Stimulated activated effector memory CD8-positive, alpha-beta T cell treated with anti-CD3 and anti-CD28 coated beads, Interleukin-12 subunit alpha, Interleukin-12 subunit beta, amount 100 ng/mL, for 72 hours (primary cell): ENCODE data around the gene TRPT1.
A peak's percentile ranks its signal among the peaks of the same experiment; 100 is the strongest.

Source experiments
- ATAC-seq: fragments of 150-1000 bp; cut with Tn5 transposase; 2 replicates; pipeline ENCODE4 v1.10.0; 2021
- DNase-seq, 2 donors: peaks; one replicate each; pipeline ENCODE4 v3.0.0; 2021 to 2022; ENCODE audit warnings: low spot score in 2 of 2
- H3K27ac Mint-ChIP-seq: one replicate; pipeline ENCODE4 v1.8.0; 2022; ENCODE audit warnings: mild to moderate bottlenecking, mixed read lengths
- H3K36me3 Mint-ChIP-seq: one replicate; pipeline ENCODE4 v1.8.0; 2022; ENCODE audit warnings: mild to moderate bottlenecking, mixed read lengths
- H3K4me1 Mint-ChIP-seq: one replicate; pipeline ENCODE4 v1.8.0; 2022; ENCODE audit warnings: mixed read lengths
- H3K4me3 Mint-ChIP-seq: one replicate; pipeline ENCODE4 v1.8.0; 2022; ENCODE audit warnings: mild to moderate bottlenecking, mixed read lengths
- H3K9me3 Mint-ChIP-seq: one replicate; pipeline ENCODE4 v1.8.0; 2022; ENCODE audit warnings: mixed read lengths

The TRPT1 gene

DNA sequence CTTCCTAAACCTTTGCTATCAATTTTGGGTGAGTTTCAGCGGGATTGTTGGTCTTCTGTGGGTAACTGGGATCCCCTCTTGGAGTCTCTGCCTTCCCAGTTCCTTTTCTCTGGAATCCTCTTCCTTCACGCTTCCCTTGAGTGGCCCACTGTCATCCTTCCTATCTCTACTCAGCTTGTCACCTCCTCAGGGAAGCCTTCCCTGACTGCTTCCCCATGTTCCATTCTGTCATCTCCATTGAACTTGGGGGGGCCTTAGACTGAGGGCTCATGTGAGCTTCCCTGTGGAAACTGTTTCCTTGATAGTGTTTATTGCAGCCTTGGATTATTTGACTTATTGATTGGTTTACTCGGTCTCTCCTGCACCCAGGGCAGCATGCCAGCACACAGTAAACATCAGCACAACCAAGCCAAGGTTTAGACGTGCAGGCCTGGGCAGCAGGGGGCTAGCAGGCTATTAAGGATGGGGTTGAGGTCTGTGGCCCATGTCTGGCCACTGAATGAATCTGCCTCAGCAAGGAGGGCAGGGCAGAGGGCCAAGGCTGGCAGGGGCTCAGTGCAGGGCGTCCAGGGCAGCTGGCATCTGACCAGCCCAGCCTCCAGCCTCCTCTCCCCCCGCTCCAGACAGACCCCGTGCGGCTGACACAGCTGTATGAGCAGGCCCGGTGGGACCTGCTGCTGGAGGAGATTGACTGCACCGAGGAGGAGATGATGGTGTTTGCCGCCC lies 7.2 kb downstream of the TRPT1 start:
- Mint-ChIP-seq H3K9me3 (no peaks in the 10 kb centered on the region), H3K4me1 (peaks cover 22% of the 10 kb centered on the region), H3K27ac (peak overlapping the region; percentile 86), H3K4me3 (no peak overlapping the region), H3K36me3 (peaks cover 30% of the 10 kb centered on the region)
- DNase-seq (no peak), ATAC-seq (no peak)

- Mint-ChIP-seq H3K27ac (no peak overlapping the region), H3K36me3 (peaks cover 11% of the 10 kb centered on the region), H3K4me1 (peaks cover 36% of the 10 kb centered on the region), H3K9me3 (no peaks in the 10 kb centered on the region), H3K4me3 (no peak overlapping the region)
- DNase-seq (no peak), ATAC-seq (no peak)
Observed at GRCh38 chr11:64216879-64217278, 9.1 kb downstream of the TRPT1 start.

- Mint-ChIP-seq H3K4me1 (peaks cover 67% of the 10 kb centered on the region), H3K27ac (peak overlapping the region; percentile 79), H3K9me3 (no peaks in the 10 kb centered on the region), H3K4me3 (no peak overlapping the region), H3K36me3 (no peaks in the 10 kb centered on the region)
- ATAC-seq: no peak
- no peak for DNase-seq
Observed at GRCh38 chr11:64211181-64211872, 14.7 kb downstream of the TRPT1 start.

DNA sequence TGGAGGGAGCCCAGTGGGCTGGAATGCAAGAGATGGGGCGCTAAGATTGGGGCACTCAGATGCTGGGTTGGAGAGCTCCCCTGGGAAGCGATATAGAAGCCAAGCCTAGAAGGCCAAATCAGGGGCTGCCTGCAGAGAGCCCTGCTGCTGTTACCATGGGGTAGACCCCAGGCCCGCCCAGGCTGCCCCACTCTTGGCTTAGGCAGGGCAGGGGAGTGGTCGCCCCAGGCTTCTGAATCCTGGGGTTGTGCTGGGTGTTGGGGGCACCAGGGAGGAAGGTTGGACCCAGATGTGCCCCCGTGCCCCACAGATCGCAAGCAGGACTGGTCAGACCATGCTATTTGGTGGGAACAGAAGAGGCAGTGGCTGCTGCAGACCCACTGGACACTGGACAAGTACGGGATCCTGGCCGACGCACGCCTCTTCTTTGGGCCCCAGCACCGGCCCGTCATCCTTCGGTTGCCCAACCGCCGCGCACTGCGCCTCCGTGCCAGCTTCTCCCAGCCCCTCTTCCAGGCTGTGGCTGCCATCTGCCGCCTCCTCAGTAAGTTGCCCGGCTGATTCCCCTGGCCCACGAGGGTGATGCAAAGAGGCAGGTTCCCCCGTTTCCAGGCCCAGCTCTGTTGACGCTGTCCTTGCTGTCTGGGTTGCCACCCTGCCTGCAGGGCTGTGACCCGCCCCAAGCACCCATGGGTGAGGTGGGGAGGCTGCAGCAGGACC lies 15.5 kb downstream of the TRPT1 start:
- H3K36me3 Mint-ChIP-seq: no peaks in the 10 kb centered on the region
- no peaks in the 10 kb centered on the region for H3K9me3 Mint-ChIP-seq
- DNase-seq (no peak), ATAC-seq (no peak)
- H3K4me3 Mint-ChIP-seq: no peak overlapping the region
- peak overlapping the region; percentile 96 for H3K27ac Mint-ChIP-seq
- peaks cover 75% of the 10 kb centered on the region for H3K4me1 Mint-ChIP-seq

DNA sequence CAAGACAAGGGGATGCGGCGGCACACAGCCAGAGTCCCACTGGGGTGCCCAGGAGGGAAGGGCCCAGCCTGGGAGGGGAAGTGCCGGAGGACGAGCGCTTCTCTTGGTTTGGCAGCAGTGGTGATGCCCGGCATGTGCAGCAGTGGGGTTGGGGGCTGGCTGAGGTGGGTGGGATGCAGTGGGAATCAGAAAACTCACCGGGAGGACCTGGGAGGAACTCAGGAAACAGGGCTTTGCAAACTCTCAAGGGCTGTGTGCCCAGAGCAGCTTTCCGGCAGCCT lies 16.5 kb downstream of the TRPT1 start:
- Mint-ChIP-seq H3K27ac (peak overlapping the region; percentile 96), H3K9me3 (no peaks in the 10 kb centered on the region), H3K36me3 (no peaks in the 10 kb centered on the region), H3K4me3 (peak overlapping the region; percentile 91), H3K4me1 (peaks cover 71% of the 10 kb centered on the region)
- ATAC-seq (no peak), DNase-seq (no peak)

DNA sequence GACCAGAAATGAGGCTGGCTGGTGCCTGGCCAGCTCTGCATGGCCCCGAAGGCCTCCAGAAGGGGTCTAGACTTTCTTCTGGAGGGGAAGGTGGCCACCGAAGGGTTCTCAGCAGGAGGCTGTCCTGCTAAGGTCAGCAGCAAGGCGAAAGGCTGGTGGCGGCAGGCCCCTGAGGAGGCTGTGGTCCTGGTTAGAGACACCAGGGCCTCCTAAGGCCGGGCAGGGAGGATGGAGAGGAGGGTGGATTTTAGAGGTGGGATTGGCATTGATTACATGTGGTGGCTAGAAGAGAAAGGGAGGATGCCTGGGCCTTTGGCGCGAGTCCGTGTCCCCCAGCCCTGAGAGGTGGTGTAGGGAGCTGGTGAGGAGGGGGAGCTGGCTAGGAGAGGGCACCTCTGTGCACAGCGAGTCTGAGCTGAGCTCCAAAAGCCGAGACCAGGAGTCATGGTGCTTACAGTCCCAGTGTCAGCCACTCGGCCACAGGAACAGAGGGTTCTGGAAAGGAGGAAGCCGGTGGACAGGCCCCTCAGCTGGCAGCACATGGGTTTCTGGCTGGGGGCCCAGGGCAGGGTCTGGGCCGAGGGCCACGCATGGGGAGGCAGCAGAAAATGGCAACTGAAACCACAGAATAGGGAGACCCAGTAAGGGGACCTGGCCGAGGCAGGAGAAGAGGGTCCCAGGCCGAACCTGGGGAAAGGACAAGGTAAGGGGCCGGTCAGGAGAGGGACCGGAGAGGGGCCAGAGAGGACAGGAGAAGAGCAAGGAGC lies 17.0 kb downstream of the TRPT1 start:
- DNase-seq: no peak
- no peaks in the 10 kb centered on the region for H3K9me3 Mint-ChIP-seq
- ATAC-seq: no peak
- no peaks in the 10 kb centered on the region for H3K36me3 Mint-ChIP-seq
- H3K27ac Mint-ChIP-seq: peak overlapping the region; percentile 96
- peak overlapping the region; percentile 91 for H3K4me3 Mint-ChIP-seq
- H3K4me1 Mint-ChIP-seq: peaks cover 72% of the 10 kb centered on the region

DNA sequence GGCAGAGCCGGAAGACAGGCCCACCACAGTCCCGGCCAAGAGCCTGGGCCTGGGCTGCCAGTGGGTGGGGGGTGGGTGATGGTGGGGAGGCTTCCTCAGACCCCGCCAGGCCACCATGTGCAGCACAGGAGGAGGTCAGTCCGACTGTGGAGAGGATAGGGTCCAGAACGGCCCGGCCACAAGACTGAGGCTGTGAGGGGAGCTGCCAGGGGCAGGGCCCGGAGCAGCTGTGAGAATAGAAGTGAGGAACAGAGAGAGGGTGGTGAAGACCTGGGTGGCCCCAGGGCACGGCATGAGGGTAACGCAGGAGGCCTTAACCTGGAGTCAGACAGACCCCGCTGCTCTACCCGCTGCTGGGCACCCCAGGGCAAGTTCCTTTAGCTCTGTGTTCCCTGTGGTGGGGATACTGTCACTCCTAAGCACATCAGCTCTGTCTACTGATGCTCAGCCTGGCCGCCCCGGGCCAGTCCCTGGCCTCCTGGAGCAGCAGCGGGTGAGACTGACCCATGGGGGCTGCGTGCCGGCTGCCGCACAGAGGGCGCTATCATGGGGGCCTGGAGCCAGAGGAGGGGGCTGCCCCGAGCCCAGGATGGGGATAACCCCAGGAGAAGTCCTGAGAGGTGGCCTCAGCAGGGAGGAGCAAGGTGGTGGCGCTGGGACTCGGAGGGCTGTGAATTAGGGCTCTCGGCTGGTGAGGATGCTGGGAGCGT lies 17.7 kb downstream of the TRPT1 start:
- Mint-ChIP-seq H3K27ac (peak overlapping the region; percentile 96), H3K4me3 (peak overlapping the region; percentile 91), H3K4me1 (peaks cover 75% of the 10 kb centered on the region), H3K36me3 (no peaks in the 10 kb centered on the region), H3K9me3 (no peaks in the 10 kb centered on the region)
- DNase-seq: no peak
- ATAC-seq: no peak

GRCh38 chr11:64207256-64208085 lies 18.5 kb downstream of the TRPT1 start:
- Mint-ChIP-seq H3K4me3 (peak overlapping the region; percentile 91), H3K4me1 (peaks cover 73% of the 10 kb centered on the region), H3K36me3 (no peaks in the 10 kb centered on the region), H3K9me3 (no peaks in the 10 kb centered on the region), H3K27ac (peak overlapping the region; percentile 96)
- ATAC-seq (peak; percentile 89), DNase-seq (peak; percentile 70 to 93)

- DNase-seq (peak; percentile 54 to 83), ATAC-seq (peak; percentile 56)
- peaks cover 66% of the 10 kb centered on the region for H3K4me1 Mint-ChIP-seq
- peak within 1 kb of the TSS; percentile 91 for H3K4me3 Mint-ChIP-seq
- H3K9me3 Mint-ChIP-seq: no peaks in the 10 kb centered on the region
- no peaks in the 10 kb centered on the region for H3K36me3 Mint-ChIP-seq
- H3K27ac Mint-ChIP-seq: peak within 1 kb of the TSS; percentile 96
Observed at GRCh38 chr11:64206457-64207255, 19.3 kb downstream of the TRPT1 start, which contains the start of gene FERMT3. TSS of gene FERMT3 (plus strand) at chr11:64206721. CDS start at chr11:64207365, 644 bp downstream.

- Mint-ChIP-seq H3K4me1 (peaks cover 60% of the 10 kb centered on the region), H3K9me3 (no peaks in the 10 kb centered on the region), H3K4me3 (peak overlapping the region; percentile 91), H3K36me3 (no peaks in the 10 kb centered on the region), H3K27ac (peak overlapping the region; percentile 68)
- DNase-seq: peak in 1 of 2 donors; percentile 61
- peak; percentile 44 for ATAC-seq
Observed at GRCh38 chr11:64204464-64204989, 21.5 kb downstream of the TRPT1 start.

DNA sequence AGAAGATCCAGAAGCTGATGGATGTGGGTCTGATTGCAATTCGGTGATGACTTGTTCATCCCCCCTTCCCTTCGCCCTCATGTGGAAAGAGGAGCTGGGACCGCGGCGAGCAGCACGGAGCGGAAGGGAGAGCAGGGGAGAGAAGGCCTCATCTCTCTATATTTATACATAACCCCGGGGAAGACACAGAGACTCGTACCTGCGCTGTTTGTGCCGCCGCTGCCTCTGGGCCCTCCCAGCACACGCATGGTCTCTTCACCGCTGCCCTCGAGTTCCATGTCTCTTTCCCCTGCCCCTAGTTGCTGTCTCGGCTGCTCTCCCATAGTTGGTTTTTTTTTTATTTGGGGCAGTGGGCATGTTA lies 21.9 kb downstream of the TRPT1 start:
- peak overlapping the region; percentile 68 for H3K27ac Mint-ChIP-seq
- ATAC-seq: no peak
- H3K9me3 Mint-ChIP-seq: no peaks in the 10 kb centered on the region
- no peak overlapping the region for H3K4me3 Mint-ChIP-seq
- peaks cover 55% of the 10 kb centered on the region for H3K4me1 Mint-ChIP-seq
- no peak for DNase-seq
- no peaks in the 10 kb centered on the region for H3K36me3 Mint-ChIP-seq

DNA sequence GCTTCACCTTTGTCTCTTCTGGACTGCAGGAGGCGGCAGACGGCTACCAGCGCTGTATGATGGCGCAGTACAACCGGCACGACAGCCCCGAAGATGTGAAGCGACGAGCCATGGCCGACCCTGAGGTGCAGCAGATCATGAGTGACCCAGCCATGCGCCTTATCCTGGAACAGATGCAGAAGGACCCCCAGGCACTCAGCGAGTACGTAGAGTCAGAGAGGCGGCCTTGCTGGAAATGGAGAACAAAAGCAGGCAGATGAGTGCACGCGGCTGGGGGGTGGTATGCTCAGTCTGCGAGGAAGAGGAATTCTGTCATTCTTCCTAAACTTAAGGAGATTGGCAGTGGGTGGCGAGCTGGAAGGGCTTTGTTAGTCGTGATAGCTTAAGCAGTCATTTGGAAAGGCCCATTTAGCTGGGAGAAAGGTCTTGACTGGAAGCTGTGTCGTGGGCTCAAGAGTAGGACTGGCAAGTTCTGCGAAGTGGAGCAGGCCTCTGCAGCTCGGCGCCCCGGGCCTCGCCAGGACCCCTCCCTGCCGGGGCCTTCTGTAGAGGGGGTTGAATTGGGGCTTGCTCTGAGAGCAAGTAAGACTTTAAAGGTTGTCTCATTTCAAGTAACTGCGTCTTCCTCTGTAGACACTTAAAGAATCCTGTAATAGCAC lies 22.4 kb downstream of the TRPT1 start:
- Mint-ChIP-seq H3K9me3 (no peaks in the 10 kb centered on the region), H3K36me3 (no peaks in the 10 kb centered on the region), H3K4me1 (peaks cover 50% of the 10 kb centered on the region), H3K4me3 (no peak overlapping the region), H3K27ac (peak overlapping the region; percentile 68)
- no peak for DNase-seq
- ATAC-seq: no peak

DNA sequence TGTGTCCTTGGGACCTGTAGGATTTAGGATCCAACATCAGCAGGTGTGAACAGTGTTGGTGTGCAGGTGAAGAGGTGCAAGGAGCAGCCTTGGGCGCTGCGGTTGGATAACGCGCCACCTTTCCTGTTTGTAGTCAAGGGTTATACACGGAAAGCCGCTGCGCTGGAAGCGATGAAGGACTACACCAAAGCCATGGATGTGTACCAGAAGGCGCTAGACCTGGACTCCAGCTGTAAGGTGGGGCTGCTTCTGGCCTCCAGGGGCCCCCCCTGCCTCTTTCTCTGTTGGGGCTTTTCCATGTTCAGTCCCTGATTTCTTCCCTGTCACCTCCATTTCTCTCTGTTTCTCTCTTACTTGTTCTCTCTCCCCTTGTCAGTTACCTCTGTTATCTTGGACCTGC lies 23.0 kb downstream of the TRPT1 start:
- Mint-ChIP-seq H3K27ac (no peak overlapping the region), H3K4me3 (no peak overlapping the region), H3K9me3 (no peaks in the 10 kb centered on the region), H3K4me1 (peaks cover 44% of the 10 kb centered on the region), H3K36me3 (no peaks in the 10 kb centered on the region)
- ATAC-seq (no peak), DNase-seq (no peak)
